GM21529 (cell line): ENCODE results near the gene CEMIP.

Experiments
- ATAC-seq: cut with Tn5 transposase; IDR thresholded peaks from one replicate; pipeline ENCODE4 v1.9.1; 2021; ENCODE audit not compliant: unreplicated experiment

CEMIP gene

GRCh38 chr15:80846031-80846815 is 67.1 kb downstream of the CEMIP start:
- ATAC-seq: no peak

- no peak for ATAC-seq
These were observed 70.1 kb downstream of the CEMIP start for GRCh38 chr15:80849308-80849707.

- no peak for ATAC-seq
These were observed 71.8 kb downstream of the CEMIP start for GRCh38 chr15:80850941-80851451.

GRCh38 chr15:80852676-80853075 is 73.5 kb downstream of the CEMIP start:
- ATAC-seq: no peak

GRCh38 chr15:80854104-80854503 is 74.9 kb downstream of the CEMIP start:
- no peak for ATAC-seq

GRCh38 chr15:80855206-80855605 is 76.0 kb downstream of the CEMIP start:
- no peak for ATAC-seq

GRCh38 chr15:80856400-80856799 is 77.2 kb downstream of the CEMIP start:
- ATAC-seq: no peak

- ATAC-seq: no peak
These were observed 77.7 kb downstream of the CEMIP start for GRCh38 chr15:80856809-80857377.

GRCh38 chr15:80861731-80862170 is 82.6 kb downstream of the CEMIP start:
- no peak for ATAC-seq

GRCh38 chr15:80864666-80865065 is 85.5 kb downstream of the CEMIP start:
- no peak for ATAC-seq

- ATAC-seq: no peak
These were observed 87.8 kb downstream of the CEMIP start for GRCh38 chr15:80866936-80867335.

- no peak for ATAC-seq
These were observed 91.2 kb downstream of the CEMIP start for GRCh38 chr15:80870366-80870765.

- ATAC-seq: no peak
These were observed 91.7 kb downstream of the CEMIP start for GRCh38 chr15:80870893-80871292.

GRCh38 chr15:80871858-80872257 is 92.7 kb downstream of the CEMIP start:
- ATAC-seq: no peak

GRCh38 chr15:80873366-80873952 is 94.3 kb downstream of the CEMIP start:
- no peak for ATAC-seq

GRCh38 chr15:80875568-80876347 is 96.6 kb downstream of the CEMIP start:
- no peak for ATAC-seq

GRCh38 chr15:80876348-80876674 is 97.1 kb downstream of the CEMIP start:
- ATAC-seq: no peak

- no peak for ATAC-seq
These were observed 99.2 kb downstream of the CEMIP start for GRCh38 chr15:80878242-80878866.

- ATAC-seq: no peak
These were observed 99.7 kb downstream of the CEMIP start for GRCh38 chr15:80878867-80879250.

- ATAC-seq: no peak
These were observed 100.9 kb downstream of the CEMIP start for GRCh38 chr15:80880086-80880485.

GRCh38 chr15:80883641-80884040 is 104.5 kb downstream of the CEMIP start:
- ATAC-seq: no peak
